Sciatic nerve (tissue), 2 donors: ENCODE measurements around the gene H2AZ2. TPM values are rescaled to one million over a fixed set of nuclear protein-coding genes. Genes with fewer than 3 reads are reported as not detected.
A peak's percentile ranks its signal among the peaks of the same experiment; 100 is the strongest.
"Not testable (repeated sequence)": the region's sequence is repeated elsewhere in the genome, so short reads cannot be mapped to it uniquely, and the experiment has no call there.

ENCODE experiments used
- ATAC-seq: fragments of 200-7000 bp; cut with Tn5 transposase; one replicate; pipeline ENCODE4 v1.9.1; 2020; ENCODE audit warnings: mild to moderate bottlenecking, moderate library complexity
- DNase-seq: peaks from one replicate; pipeline ENCODE4 v3.0.0-alpha.2; 2020; ENCODE audit warnings: low spot score
- intact Hi-C: fragments of 100-400 bp; cut with DNase I; formaldehyde crosslinking; loops from one replicate; pipeline ENCODE4 v1.14.2; 2022
- total RNA-seq: library from RNA; stranded (reverse); fragmentation: NEBNext Ultra II Directional; extraction: Animal tissue kit (Norgen Biotek cat#: 25700); gene quantifications from one replicate; pipeline ENCODE4 v1.2.1, GENCODE V29; 2021
- donor health status: DM: no; HTN: no; CAD: no.
- donor health status: DM: no; HTN: no; CAD: no.

Gene H2AZ2
- total RNA-seq, 1 donor from 2014 or later = 159 TPM

GRCh38 chr7:44875241-44875640 lies 27.4 kb upstream of the H2AZ2 start:
- DNase-seq = no peak
- intact Hi-C loops = no loop called here
- ATAC-seq = no peak

GRCh38 chr7:44872787-44873186 lies 24.9 kb upstream of the H2AZ2 start:
- no peak for DNase-seq
- ATAC-seq = no peak
- intact Hi-C loops = no loop called here

- DNase-seq, intact Hi-C loops, ATAC-seq: not testable (repeated sequence)
Measured at GRCh38 chr7:44871918-44872317, 24.0 kb upstream of the H2AZ2 start.

GRCh38 chr7:44870780-44871179 lies 22.9 kb upstream of the H2AZ2 start:
- intact Hi-C loops, DNase-seq, ATAC-seq: not testable (repeated sequence)

GRCh38 chr7:44870336-44870735 lies 22.4 kb upstream of the H2AZ2 start:
- ATAC-seq, intact Hi-C loops, DNase-seq: not testable (repeated sequence)

GRCh38 chr7:44867073-44867995 lies 19.4 kb upstream of the H2AZ2 start:
- intact Hi-C loops = no loop called here
- DNase-seq (no peak), ATAC-seq (no peak)

- ATAC-seq, intact Hi-C loops, DNase-seq: not testable (repeated sequence)
Measured at GRCh38 chr7:44861949-44862348, 14.1 kb upstream of the H2AZ2 start.

- no peak for ATAC-seq
- intact Hi-C loops = no loop called here
- DNase-seq = no peak
Measured at GRCh38 chr7:44858161-44858560, 10.3 kb upstream of the H2AZ2 start.

- DNase-seq = no peak
- no peak for ATAC-seq
- intact Hi-C loops = no loop called here
Measured at GRCh38 chr7:44854644-44855364, 6.9 kb upstream of the H2AZ2 start.

GRCh38 chr7:44853391-44853790 lies 5.5 kb upstream of the H2AZ2 start:
- no peak for ATAC-seq
- no peak for DNase-seq
- intact Hi-C loops = no loop called here

GRCh38 chr7:44852590-44852989 lies 4.7 kb upstream of the H2AZ2 start:
- intact Hi-C loops = no loop called here
- ATAC-seq (no peak), DNase-seq (no peak)

- intact Hi-C loops = loop anchor here (10.0 kb wide), 1 partner anchor 255 kb away; no protein-coding TSS in a partner anchor
- ATAC-seq = no peak
- no peak for DNase-seq
Measured at GRCh38 chr7:44849885-44850544, 2.1 kb upstream of the H2AZ2 start.

- intact Hi-C loops = loop anchor here (10.0 kb wide), 1 partner anchor 255 kb away; no protein-coding TSS in a partner anchor
- ATAC-seq = no peak
Measured at GRCh38 chr7:44849259-44849884, 1.5 kb upstream of the H2AZ2 start.

GRCh38 chr7:44847509-44847919 lies 373 bp downstream of the H2AZ2 start:
- intact Hi-C loops = loop anchor here (10.0 kb wide), 1 partner anchor 253 kb away; no protein-coding TSS in a partner anchor
- ATAC-seq = peak; percentile 77
- peak; percentile 93 for DNase-seq

More at GRCh38 chr7:44849259-44849884, 1.5 kb upstream of the H2AZ2 start:
- no peak for DNase-seq

- DNase-seq = no peak
- no peak for ATAC-seq
- intact Hi-C loops = loop anchor here (10.0 kb wide), 1 partner anchor 252 kb away; no protein-coding TSS in a partner anchor
Measured at GRCh38 chr7:44846816-44847508, 925 bp downstream of the H2AZ2 start.

- intact Hi-C loops = loop anchor here (10.0 kb wide), 1 partner anchor 252 kb away; no protein-coding TSS in a partner anchor
- DNase-seq, ATAC-seq: not testable (repeated sequence)
Measured at GRCh38 chr7:44846390-44846789, 1.5 kb downstream of the H2AZ2 start.

GRCh38 chr7:44845451-44845850 lies 2.4 kb downstream of the H2AZ2 start:
- intact Hi-C loops = loop anchor here (10.0 kb wide), 1 partner anchor 251 kb away; no protein-coding TSS in a partner anchor
- ATAC-seq = no peak
- no peak for DNase-seq

GRCh38 chr7:44843440-44843839 lies 4.4 kb downstream of the H2AZ2 start:
- intact Hi-C loops = loop anchor here (10.0 kb wide), 1 partner anchor 249 kb away; no protein-coding TSS in a partner anchor
- not testable (repeated sequence) for DNase-seq, ATAC-seq
